Ureter (tissue), 1 donor: Measurements from ENCODE around the gene ADGRL3. TPM values are rescaled to one million over a fixed set of nuclear protein-coding genes. Genes with fewer than 3 reads are reported as not detected.
"Not testable (repeated sequence)": the region's sequence is repeated elsewhere in the genome, so short reads cannot be mapped to it uniquely, and the experiment has no call there.

Experiments
- DNase-seq: peaks from one replicate; pipeline ENCODE4 v3.0.0-alpha.2; 2020; ENCODE audit warnings: low spot score
- total RNA-seq: library from RNA; stranded (reverse); gene quantifications from one replicate; pipeline ENCODE4 v1.2.4, GENCODE V29; 2023
- donor health status: DM: yes; HTN: yes; CAD: no.

Gene ADGRL3
- total RNA-seq, 1 donor from 2014 or later = 17.9 TPM

DNA sequence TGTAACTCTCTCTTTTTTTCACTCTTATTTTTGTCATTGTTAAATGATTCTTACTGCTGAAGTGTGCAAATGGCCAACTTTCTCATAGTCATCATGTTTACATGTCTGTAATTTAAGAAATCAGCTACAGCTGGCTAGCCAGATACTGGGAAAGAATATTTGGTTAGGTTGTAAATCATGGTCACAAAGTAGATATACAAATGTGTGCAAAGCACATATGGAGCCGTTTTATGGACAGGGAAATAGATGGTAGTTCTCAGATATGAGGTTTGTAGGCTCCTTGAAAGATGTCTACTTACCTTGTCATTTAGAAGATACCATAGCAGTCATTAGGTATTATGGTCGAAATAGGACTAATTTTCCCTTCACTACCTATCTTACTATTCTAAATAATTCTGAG is 430.4 kb downstream of the ADGRL3 start:
- DNase-seq = no peak

DNA sequence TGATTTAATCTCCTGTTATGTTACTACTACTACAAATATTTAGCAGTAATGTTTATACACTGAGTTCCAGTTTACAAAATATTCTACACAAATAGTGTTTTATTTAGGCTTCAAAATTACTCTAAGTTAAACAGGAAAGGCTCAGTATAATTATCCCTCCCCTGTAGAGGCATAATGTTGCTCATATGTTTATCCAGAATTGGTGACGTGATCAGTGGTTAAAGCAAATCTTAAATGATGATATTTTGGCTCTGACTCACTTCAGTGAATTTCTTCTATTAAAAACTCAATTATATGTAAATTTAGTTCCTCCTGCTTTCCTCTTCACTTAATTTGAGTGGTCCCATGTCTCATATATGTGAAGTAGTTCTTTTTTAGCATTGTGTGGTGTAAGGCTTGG is 438.5 kb downstream of the ADGRL3 start:
- DNase-seq = no peak

DNA sequence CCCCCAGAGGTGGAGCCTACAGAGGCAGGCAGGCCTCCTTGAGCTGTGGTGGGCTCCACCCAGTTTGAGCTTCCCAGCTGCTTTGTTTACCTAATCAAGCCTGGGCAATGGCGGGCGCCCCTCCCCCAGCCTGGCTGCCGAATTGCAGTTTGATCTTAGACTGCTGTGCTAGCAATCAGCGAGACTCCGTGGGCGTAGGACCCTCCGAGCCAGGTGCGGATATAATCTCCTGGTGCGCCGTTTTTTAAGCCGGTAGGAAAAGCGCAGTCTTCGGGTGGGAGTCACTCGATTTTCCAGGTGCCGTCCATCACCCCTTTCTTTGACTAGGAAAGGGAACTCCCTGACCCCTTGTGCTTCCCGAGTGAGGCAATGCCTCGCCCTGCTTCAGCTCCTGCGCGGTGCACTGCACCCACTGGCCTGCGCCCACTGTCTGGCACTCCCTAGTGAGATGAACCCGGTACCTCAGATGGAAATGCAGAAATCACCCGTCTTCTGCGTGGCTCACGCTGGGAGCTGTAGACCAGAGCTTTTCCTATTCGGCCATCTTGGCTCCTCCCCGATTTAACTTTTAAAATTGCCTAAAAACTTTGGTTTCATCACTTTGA is 446.7 kb downstream of the ADGRL3 start:
- DNase-seq = not testable (repeated sequence)

DNA sequence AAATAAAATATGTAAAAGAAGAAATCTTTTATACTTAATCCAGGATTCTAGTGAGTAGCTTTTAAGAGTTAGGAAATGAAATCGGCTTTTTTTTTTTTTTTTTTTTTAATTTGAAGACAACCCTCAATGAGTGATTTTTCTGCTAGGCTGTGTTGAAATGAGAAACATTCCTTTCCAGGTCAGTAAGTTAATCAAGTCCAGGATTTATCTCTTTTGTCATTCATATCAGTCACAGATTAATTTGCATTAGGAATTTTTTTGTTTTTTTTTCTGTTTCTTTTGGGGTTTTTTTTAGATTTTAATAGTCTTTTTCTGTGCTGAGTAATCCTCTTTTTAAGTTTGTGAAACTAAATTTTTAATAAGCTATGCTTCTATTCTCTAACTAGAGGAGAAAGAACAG is 448.1 kb downstream of the ADGRL3 start:
- DNase-seq = no peak

- no peak for DNase-seq
Measured at GRCh38 chr4:61657016-61657415, 456.9 kb downstream of the ADGRL3 start.

DNA sequence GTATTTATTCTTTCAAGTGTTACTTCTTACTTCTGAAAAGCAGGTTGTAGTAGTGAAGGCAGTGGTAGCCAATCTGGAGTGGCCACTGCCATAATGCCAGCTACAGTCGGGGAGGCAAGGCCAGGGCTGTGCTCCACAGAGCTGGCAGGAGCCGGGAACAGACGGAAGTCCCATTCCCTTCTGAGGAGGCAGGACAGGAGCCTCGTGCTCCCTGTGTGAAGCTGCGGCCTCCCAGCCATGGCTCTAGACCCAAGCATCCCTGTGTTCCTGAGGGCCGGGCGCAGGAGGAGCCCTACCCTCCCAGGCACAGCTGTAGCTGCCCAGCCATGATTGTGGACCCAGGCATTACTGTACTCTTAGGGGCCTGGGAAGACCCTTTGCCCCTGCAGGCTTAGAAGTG is 461.8 kb downstream of the ADGRL3 start:
- DNase-seq = no peak

DNA sequence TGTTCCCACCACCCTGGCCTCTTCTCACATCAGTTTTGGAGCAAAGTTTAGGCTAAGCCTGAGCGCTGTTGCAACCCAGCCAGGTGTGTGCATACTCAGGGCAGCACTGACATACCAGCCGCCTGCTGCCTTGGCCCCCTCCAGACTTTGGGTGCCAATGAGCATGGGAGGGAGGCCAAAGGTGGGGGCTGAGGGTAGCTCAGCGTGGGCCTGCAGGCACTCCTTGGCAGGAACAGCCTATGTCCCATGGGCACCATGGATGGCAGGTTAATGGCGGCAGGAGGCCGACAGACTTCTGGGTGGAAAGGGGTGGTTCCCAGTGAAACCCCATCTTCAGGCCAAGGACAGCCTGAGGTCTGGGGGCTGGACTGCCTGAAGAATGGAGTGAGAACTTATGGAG is 462.2 kb downstream of the ADGRL3 start:
- no peak for DNase-seq

DNA sequence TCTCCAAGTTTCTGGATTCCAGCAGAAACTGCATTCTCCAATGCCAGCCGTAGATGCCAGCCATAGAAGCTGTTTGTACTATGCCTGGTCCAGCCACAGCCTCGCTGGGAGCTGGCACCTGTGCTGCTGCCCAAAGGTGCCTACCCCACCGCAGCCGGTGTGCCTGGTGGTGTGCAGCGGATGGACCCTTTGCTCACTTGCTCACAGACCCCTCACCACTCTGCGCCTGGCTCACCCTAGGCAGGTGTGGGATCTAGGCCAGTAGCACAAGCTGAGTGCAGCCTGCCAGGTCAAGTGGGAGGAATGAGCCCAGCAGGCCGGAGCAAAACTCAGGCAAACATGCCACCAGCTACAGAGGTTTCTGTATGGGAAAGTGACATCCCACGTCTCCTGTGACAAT is 463.2 kb downstream of the ADGRL3 start:
- no peak for DNase-seq

DNA sequence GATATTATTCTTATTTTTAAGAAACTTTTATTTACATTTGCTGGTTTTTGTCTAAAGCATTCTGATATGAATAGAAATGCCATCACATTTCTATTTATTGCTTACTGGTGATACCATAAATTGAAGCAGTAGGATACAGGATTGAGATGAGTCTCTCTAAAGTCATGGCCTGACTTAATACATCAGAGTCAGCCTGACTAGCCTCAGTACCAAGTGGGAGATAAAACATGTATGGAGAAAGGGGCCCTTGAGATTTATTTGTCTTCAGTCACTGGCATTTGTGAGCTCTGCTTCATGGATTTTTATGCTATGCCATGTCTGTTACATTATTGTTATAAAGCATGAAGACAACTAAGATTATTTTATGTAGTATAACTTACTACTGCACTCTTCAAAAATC is 465.5 kb downstream of the ADGRL3 start:
- DNase-seq = no peak

GRCh38 chr4:61666244-61666643 is 466.1 kb downstream of the ADGRL3 start:
- no peak for DNase-seq

DNA sequence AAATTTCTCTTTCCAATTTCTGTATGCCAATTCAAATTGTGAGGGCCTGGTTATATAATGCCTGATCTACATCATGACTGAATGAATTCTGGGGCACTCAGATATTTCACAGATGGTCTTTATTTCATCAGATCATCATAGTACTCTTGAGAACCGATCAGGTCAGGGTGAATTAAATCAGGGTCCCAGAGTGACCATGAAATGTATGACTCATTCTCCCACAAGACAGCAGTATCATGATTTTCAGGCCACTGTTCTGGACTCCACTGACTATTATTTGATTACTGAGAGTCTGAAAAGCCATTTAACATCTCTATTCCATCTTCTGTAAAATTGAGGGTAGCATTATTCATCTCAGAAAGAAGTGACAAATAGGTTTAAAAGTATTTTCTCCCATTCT is 471.5 kb downstream of the ADGRL3 start:
- DNase-seq = no peak

DNA sequence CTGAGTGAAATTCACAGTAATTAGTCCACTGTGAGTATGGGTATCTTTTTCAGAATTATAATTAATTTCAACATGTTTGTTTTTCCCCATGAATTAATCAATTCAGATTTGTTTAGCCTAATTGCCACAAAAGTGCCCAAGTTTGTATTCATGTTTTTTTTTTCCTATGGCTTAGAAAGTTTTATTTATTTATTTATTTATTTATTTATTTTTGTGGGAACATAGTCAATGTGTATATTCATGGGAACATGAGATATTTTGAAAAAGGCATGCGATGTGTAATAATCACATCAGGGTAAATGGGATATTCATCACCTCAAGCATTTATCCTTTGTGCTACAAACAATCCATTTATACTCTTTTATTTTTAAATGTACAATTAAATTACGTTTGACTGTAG is 475.3 kb downstream of the ADGRL3 start:
- DNase-seq = no peak

- DNase-seq = no peak
Measured at GRCh38 chr4:61678297-61678696, 478.2 kb downstream of the ADGRL3 start.

DNA sequence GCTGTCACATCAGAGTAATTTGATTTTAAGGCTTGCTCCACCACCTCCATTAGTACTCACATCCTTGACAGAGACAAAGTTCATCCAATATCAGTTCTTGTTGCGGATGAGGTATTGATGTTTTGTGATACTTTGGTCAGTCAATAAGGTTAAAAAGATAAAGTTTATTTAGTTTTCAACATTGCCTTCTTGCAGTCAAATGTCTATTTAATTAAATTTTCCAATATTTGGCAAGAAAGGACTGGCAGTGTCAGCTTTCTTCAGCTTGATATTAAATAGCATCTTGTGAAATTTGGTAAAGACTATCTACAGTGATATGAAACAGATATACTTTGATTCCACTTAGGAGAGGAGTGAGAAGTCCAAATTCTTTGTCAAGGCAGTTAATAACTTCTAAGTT is 493.4 kb downstream of the ADGRL3 start:
- no peak for DNase-seq

- no peak for DNase-seq
Measured at GRCh38 chr4:61714387-61714911, 514.3 kb downstream of the ADGRL3 start.

DNA sequence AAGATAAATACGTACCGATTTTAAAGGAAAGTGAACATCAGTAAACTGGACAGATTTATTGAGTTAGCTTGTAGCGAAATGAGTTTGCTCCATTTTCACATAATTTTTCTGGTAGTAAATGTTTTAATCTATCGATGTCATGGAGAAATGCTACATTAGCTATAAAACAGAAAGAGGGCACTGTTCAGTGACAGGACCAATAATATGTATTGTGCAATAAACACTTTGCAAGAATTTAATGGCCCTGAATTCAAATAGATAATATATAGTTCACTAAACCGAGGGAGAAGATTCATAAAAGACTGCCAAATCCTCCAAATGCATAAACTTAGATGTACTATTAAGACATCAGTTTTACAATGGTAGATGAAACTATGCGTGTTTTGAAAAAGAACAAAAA is 516.3 kb downstream of the ADGRL3 start:
- no peak for DNase-seq

DNA sequence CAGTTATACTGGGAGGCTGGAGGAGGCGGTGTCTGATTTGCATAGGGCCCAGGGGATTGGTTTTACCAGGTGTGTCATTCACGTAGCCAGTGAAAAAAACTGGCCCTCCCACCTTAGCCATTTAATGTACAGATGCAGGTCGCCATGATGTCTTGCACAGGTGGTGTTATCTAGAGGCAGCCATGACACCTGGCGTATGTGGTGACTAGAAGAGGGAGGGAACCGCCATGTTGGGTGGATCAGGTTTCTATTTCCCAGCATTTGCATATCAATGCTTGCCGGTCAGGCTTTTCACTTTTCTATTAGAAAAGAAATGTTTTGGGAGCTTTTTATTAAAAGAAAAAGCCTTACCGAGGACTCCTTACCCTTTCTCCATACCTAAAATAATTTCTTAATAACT is 523.4 kb downstream of the ADGRL3 start:
- no peak for DNase-seq

DNA sequence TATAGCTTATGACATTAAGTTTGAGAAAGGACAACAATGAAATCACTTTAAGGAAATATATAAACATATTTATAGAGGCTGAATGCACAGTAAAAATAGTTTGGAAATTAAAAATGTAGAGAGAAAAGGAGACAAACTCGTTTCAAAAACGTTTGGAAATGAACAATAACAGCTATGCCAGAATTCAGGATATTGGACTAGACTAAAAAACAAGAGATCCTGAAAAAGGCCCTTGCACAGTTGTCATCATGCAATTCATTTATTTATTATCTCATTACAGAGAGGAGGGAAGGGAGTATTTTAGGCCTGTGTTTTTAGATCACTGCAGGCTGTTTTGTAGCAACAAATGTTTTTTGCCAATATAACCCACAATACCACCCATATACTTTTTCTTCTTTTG is 527.2 kb downstream of the ADGRL3 start:
- DNase-seq = no peak

- DNase-seq = no peak
Measured at GRCh38 chr4:61734409-61734808, 534.3 kb downstream of the ADGRL3 start.

- DNase-seq = no peak
Measured at GRCh38 chr4:61739887-61740286, 539.8 kb downstream of the ADGRL3 start.

DNA sequence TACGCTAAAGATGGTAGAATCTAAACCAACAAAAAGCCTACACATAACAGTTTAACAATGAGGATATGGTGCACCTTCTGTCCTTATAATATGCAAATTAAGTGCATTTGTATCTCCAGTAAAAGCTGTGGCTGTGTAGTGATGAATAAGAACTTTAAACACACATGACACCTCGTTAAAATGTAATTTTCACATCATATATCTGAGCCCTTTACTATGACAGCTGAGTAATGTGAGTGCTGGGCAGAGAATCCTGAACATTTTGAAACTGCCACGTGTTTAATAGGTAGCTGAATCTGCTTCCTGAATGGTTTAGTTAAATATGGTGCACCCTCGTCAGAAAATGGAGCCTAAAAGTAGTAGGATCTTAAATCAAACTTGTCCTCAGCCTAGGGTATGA is 540.8 kb downstream of the ADGRL3 start:
- no peak for DNase-seq

DNA sequence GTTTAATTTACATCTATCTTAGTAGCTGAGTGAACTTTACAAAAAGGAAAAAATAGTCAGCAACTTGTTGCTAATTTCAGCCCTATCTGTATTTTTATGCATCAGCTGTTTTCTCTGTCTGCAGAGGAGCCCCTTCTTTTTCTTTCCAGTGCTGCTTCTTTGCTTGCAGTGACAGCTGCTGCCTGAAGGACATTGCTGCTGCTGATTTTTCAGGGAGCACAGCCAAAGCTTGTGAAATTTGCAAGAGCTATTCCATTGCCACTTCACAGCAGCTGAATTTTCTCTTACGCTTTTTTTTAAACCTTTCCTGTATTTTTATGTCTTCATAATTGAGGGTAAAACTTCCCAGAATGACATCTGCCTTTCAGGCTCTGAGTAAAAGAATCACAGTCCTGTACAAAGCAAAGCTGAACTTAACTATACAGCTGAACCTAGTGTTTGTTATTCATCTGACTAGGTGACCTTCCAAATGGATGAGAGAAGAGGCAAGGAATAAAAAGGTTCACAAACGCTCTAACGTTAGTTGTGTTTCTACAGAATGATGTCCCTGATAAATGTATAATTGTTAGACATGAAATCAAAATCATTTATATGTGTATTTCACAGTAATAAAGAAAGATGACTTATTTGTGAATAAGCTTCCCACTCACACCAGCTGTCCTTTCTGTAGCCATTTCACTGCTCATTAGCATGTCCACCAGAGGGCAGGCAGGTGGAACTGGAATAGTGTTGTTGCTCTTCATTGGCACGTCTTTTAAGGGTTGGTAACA is 541.4 kb downstream of the ADGRL3 start:
- DNase-seq = no peak

DNA sequence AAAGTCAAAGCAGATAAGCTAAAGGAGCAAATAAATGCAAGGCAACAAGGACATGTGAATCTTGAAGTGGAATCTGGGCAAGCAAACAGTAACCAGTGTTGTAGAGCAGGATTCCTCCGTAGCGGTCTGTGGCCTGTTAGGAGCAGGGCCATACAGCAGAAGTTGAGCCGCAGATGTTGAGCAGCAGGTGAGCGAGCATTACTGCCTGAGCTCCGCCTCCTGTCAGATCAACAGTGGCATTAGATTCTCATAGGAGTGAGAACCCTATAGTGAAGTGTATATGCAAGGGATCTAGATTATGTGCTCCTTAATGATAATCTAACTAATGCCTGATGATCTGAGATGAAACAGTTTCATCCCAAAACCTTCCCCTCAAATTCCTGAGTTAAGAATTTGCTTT is 550.7 kb downstream of the ADGRL3 start:
- DNase-seq = no peak

- DNase-seq = no peak
Measured at GRCh38 chr4:61752617-61753016, 552.5 kb downstream of the ADGRL3 start.
